GM21619 (cell line): ENCODE data around the gene CASZ1.

Experiments used
- ATAC-seq: cut with Tn5 transposase; IDR thresholded peaks from one replicate; pipeline ENCODE4 v1.9.1; 2021; ENCODE audit not compliant: unreplicated experiment

Gene CASZ1

GRCh38 chr1:10659218-10659617 lies 137.2 kb downstream of the CASZ1 start:
- ATAC-seq: no peak

GRCh38 chr1:10658396-10659066 lies 137.9 kb downstream of the CASZ1 start:
- ATAC-seq: no peak

GRCh38 chr1:10657088-10657847 lies 139.2 kb downstream of the CASZ1 start:
- ATAC-seq: no peak

GRCh38 chr1:10656431-10656830 lies 140.0 kb downstream of the CASZ1 start:
- ATAC-seq: no peak

- ATAC-seq: no peak
These were observed 141.4 kb downstream of the CASZ1 start for GRCh38 chr1:10655002-10655401.

- ATAC-seq: no peak
These were observed 142.9 kb downstream of the CASZ1 start for GRCh38 chr1:10653370-10654125.

- no peak for ATAC-seq
These were observed 143.8 kb downstream of the CASZ1 start for GRCh38 chr1:10652626-10653025.

- no peak for ATAC-seq
These were observed 144.7 kb downstream of the CASZ1 start for GRCh38 chr1:10651793-10652192.

- no peak for ATAC-seq
These were observed 145.1 kb downstream of the CASZ1 start for GRCh38 chr1:10651389-10651766.

- ATAC-seq: no peak
These were observed 145.7 kb downstream of the CASZ1 start for GRCh38 chr1:10650556-10651388.

GRCh38 chr1:10649517-10650201 lies 146.8 kb downstream of the CASZ1 start:
- ATAC-seq: no peak

- ATAC-seq: no peak
These were observed 147.5 kb downstream of the CASZ1 start for GRCh38 chr1:10648689-10649516.

- no peak for ATAC-seq
These were observed 148.9 kb downstream of the CASZ1 start for GRCh38 chr1:10647414-10648170.

GRCh38 chr1:10646347-10646861 lies 150.0 kb downstream of the CASZ1 start:
- no peak for ATAC-seq

- no peak for ATAC-seq
These were observed 151.9 kb downstream of the CASZ1 start for GRCh38 chr1:10644307-10645128.

- no peak for ATAC-seq
These were observed 152.7 kb downstream of the CASZ1 start for GRCh38 chr1:10643607-10644306.

- no peak for ATAC-seq
These were observed 153.9 kb downstream of the CASZ1 start for GRCh38 chr1:10642403-10643080.
